K562 (cell line): ENCODE results near the gene PDGFA. TPM values are rescaled to one million over a fixed set of nuclear protein-coding genes. Genes with fewer than 3 reads are reported as not detected.

Experiments
- BRD4 ChIP-seq: fragments of 200-600 bp; sonication (generic); IDR thresholded peaks from 2 replicates; pipeline ENCODE4 v1.6.1; 2017; ENCODE audit warnings: inconsistent platforms
- CBFA2T3 ChIP-seq: fragments of 450-650 bp; IDR thresholded peaks from 2 replicates; pipeline ENCODE4 v1.6.1; 2017
- DDX20 ChIP-seq: fragments of 450-650 bp; IDR thresholded peaks from 2 replicates; pipeline ENCODE4 v1.6.1; 2016; ENCODE audit warnings: missing genetic modification characterization, low read depth, mild to moderate bottlenecking, missing compliant biosample characterization, moderate library complexity
- E2F8 ChIP-seq: fragments of 450-650 bp; IDR thresholded peaks from 2 replicates; pipeline ENCODE4 v1.7.1; 2018; ENCODE audit warnings: mild to moderate bottlenecking, low read depth; ENCODE audit not compliant: partially characterized antibody
- FIP1L1 ChIP-seq: fragments of 200-400 bp; formaldehyde crosslinking; IDR thresholded peaks from 2 replicates; pipeline ENCODE4 v1.6.1; 2018; ENCODE audit warnings: mild to moderate bottlenecking, low read depth, low read length; ENCODE audit not compliant: poor library complexity, severe bottlenecking
- HCFC1 ChIP-seq: IDR thresholded peaks from 2 replicates; pipeline ENCODE4 v1.6.1; 2012; ENCODE audit warnings: low read depth, low read length, improper control_type of control experiment
- MAX ChIP-seq: sonication (generic); formaldehyde crosslinking; IDR thresholded peaks from 2 replicates; pipeline ENCODE4 v1.9.0; 2022; ENCODE audit warnings: mild to moderate bottlenecking, missing genetic modification reagents
- MNT ChIP-seq, 2 experiments: fragments of 450-650 bp; conservative IDR thresholded peaks; 2 replicates each; pipeline ENCODE4 v1.6.1; 2017; ENCODE audit warnings: mild to moderate bottlenecking in 2 of 2, moderate library complexity in 2 of 2
- NCOA6 ChIP-seq: fragments of 450-650 bp; IDR thresholded peaks from 2 replicates; pipeline ENCODE4 v1.6.1; 2017; ENCODE audit warnings: mild to moderate bottlenecking
- NFIC ChIP-seq: fragments of 450-650 bp; IDR thresholded peaks from 2 replicates; pipeline ENCODE4 v1.6.1; 2017; ENCODE audit warnings: mild to moderate bottlenecking, inconsistent platforms
- NFXL1 ChIP-seq: fragments of 450-650 bp; formaldehyde crosslinking; IDR thresholded peaks from 2 replicates; pipeline ENCODE4 v1.4.0; 2021; ENCODE audit warnings: mild to moderate bottlenecking
- RCOR1 ChIP-seq, 2 experiments: IDR thresholded peaks; 2 replicates each; pipeline ENCODE4 v1.6.1; 2012; ENCODE audit warnings: low read depth in 2 of 2, low read length in 2 of 2, borderline replicate concordance in 1 of 2, improper control_type of control experiment in 1 of 2
- TOE1 ChIP-seq, 2 experiments: fragments of 450-650 bp in 1 of 2; sonication (generic) in 1 of 2; formaldehyde crosslinking in 1 of 2; IDR thresholded peaks; 2 replicates each; pipeline versions ENCODE4 v1.7.1 to v1.8.0; 2016 to 2022; ENCODE audit warnings: borderline replicate concordance in 2 of 2, mild to moderate bottlenecking in 2 of 2, antibody characterized with exemption in 1 of 2, inconsistent platforms in 1 of 2, low read depth in 1 of 2, missing genetic modification reagents in 1 of 2, moderate library complexity in 1 of 2
- TSHZ1 ChIP-seq: fragments of 250-450 bp; sonication (Bioruptor Pico); IDR thresholded peaks from 2 replicates; pipeline ENCODE4 v1.4.0; 2020; ENCODE audit warnings: mild to moderate bottlenecking, moderate library complexity
- ZBTB7A ChIP-seq: IDR thresholded peaks from 2 replicates; pipeline ENCODE4 v1.6.1; 2011; ENCODE audit warnings: low read depth, mild to moderate bottlenecking, low read length, moderate library complexity, borderline replicate concordance; ENCODE audit not compliant: control insufficient read depth
- ZNF274 ChIP-seq: IDR thresholded peaks from 2 replicates; pipeline ENCODE4 v1.6.1; 2011; ENCODE audit warnings: low read depth, mild to moderate bottlenecking, low read length, moderate library complexity, borderline replicate concordance
- polyA plus RNA-seq, 8 experiments: library from polyadenylated mRNA; depleted of rRNA in 4 of 8; stranded (reverse) in 5 of 8; unstranded in 3 of 8; fragments of >200 nt; fragmentation: Nextera tagmentation in 2 of 8; fragmentation: Illumina TruSeq in 1 of 8; extraction: Ambion mirVana in 2 of 8; extraction: Trizol in 1 of 8; gene quantifications; 2 replicates each; pipeline versions ENCODE4 v1.2.1 to v1.2.3, GENCODE V29; 2011 to 2014; ENCODE audit warnings: inconsistent platforms in 1 of 8, missing spikeins in 1 of 8
- total RNA-seq, 7 experiments: library from RNA; depleted of rRNA in 6 of 7; stranded (reverse); fragments of >200 nt in 6 of 7; fragmentation: Illumina TruSeq in 2 of 7; extraction: Trizol in 2 of 7; gene quantifications; 2 replicates each; pipeline versions ENCODE4 v1.2.1 to v1.2.3, GENCODE V29; 2011 to 2021; ENCODE audit warnings: low replicate concordance in 1 of 7

PDGFA gene
- total and polyA plus RNA-seq, 9 of the 15 experiments (the other 6 are each of a cell fraction or from before 2014, with no cell fraction given), result 2.5 to 10.2 (median 4.6) TPM

GRCh38 chr7:522071-522950, 2.7 kb upstream of the PDGFA start (continued):
- TF ChIP-seq NCOA6 (peak; percentile 34; the same call in 1 of the 2 replicates), FIP1L1 (peak; percentile 33), CBFA2T3 (peak; percentile 68), HCFC1 (no peak), E2F8 (no peak), NFIC (peak; percentile 53; the same call in 1 of the 2 replicates), BRD4 (no peak), NFXL1 (CRISPR knock-in tag) (no peak), ZBTB7A (peak; percentile 24; the same call in 1 of the 2 replicates), ZNF274 (no peak), TOE1 (IDR thresholded peaks at IDR 0.05; ENCODE audit: borderline replicate concordance) (peak; percentile 66; the same call in 1 of the 2 replicates), TOE1 (CRISPR knock-in tag; IDR thresholded peaks at IDR 0.05; ENCODE audit: borderline replicate concordance, low read depth) (no peak), TSHZ1 (CRISPR knock-in tag) (no peak), RCOR1 (IDR thresholded peaks at IDR 0.05; ENCODE audit: borderline replicate concordance in 1 of 2, low read depth in 2 of 2, low read length in 2 of 2) (peak in 1 of 2 experiments; percentile 44; a peak in 1 of 4 replicates), MNT (conservative IDR thresholded peaks at IDR 0.05) (peak in 1 of 2 experiments; percentile 62; a peak in 1 of 4 replicates), DDX20 (tag) (no peak), MAX (CRISPR knock-in tag) (peak; percentile 54; the same call in 1 of the 2 replicates)
